Coronary artery (tissue), 2 donors: Measurements from ENCODE around the gene OR2T1.
"Not testable (repeated sequence)": the region's sequence is repeated elsewhere in the genome, so short reads cannot be mapped to it uniquely, and the experiment has no call there.

Experiments
- DNase-seq: peaks from one replicate; pipeline ENCODE4 v3.0.0-alpha.2; 2017; ENCODE audit warnings: low spot score
- H3K27ac ChIP-seq, 2 donors: fragments of 200-600 bp; sonication (generic); one replicate each; pipeline ENCODE4 v1.5.1; 2016 to 2019
- H3K4me3 ChIP-seq: fragments of 200-600 bp; sonication (generic); 2 replicates; pipeline ENCODE4 v1.5.1; 2016; ENCODE audit warnings: mild to moderate bottlenecking, moderate library complexity
- TF ChIP-seq, protein P1 (sequence below): fragments of 200-600 bp; sonication (generic); IDR thresholded peaks from one replicate; pipeline ENCODE4 v1.5.1; 2019; ENCODE audit warnings: antibody characterized with exemption

Gene OR2T1

DNA sequence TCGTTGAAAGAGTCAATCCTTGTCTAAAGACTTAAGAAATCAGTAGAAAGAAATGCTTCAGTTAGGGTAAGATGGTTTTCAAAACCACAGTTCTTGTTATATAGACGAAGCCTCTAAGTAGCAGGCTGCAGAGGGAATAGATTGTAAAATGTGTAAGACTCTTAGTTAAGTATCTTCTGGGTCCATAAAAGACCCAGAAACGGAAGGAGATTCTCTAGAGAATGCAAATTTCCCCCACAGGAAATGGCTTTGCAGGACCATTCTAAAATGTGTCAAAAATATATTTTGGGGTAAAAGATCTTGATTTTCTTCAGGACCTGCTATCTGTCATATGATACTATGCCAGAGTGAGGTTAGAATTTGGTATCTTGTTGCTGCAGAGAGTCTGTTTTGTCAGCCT, 13.4 kb downstream of the OR2T1 start:
- DNase-seq, result no peak
- TF ChIP-seq, protein P1, sequence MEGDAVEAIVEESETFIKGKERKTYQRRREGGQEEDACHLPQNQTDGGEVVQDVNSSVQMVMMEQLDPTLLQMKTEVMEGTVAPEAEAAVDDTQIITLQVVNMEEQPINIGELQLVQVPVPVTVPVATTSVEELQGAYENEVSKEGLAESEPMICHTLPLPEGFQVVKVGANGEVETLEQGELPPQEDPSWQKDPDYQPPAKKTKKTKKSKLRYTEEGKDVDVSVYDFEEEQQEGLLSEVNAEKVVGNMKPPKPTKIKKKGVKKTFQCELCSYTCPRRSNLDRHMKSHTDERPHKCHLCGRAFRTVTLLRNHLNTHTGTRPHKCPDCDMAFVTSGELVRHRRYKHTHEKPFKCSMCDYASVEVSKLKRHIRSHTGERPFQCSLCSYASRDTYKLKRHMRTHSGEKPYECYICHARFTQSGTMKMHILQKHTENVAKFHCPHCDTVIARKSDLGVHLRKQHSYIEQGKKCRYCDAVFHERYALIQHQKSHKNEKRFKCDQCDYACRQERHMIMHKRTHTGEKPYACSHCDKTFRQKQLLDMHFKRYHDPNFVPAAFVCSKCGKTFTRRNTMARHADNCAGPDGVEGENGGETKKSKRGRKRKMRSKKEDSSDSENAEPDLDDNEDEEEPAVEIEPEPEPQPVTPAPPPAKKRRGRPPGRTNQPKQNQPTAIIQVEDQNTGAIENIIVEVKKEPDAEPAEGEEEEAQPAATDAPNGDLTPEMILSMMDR, result no peak
- Histone ChIP-seq H3K4me3 (no peak overlapping the region), H3K27ac (no peak overlapping the region)

DNA sequence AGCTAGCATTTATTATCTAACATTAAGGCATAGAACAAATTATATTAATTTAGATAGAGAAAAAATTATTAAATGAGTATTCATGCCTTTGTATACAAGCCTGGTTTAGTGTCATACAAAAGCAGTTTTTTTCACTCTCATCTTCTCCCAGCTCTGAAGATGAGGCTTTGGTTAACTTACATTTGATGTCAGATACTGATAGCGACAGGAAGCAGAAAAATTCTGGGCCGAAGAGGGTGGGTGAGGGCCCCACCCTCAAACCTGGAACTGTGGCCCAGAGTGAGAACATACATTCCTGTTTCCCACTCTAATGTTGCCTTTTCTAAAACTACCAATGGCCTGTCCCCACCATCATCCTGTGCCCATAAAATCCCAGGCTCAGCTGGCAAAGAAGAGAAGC, 15.0 kb downstream of the OR2T1 start:
- Histone ChIP-seq H3K27ac (no peak overlapping the region), H3K4me3 (no peak overlapping the region)
- TF ChIP-seq, protein P1, result no peak
- DNase-seq, result no peak

DNA sequence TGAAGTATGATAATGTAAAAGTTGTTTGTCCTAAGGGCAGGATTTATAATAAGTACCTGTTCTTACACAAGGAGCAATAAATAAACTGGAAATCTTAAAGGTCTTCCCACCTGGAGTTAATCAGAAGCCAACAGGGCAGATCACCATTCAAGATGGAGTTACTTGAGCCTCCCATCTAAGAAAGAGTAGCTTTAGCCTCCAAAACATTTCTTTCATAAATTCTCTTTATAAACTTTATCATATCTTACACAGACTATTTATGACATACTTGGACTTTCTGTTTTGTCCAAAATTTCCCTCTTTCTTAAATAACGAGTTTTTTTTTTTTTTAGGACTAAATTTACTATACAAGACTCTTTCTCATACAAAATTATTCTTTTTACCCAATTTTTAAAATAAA, 18.5 kb downstream of the OR2T1 start:
- DNase-seq, result no peak
- TF ChIP-seq, protein P1, result no peak
- no peak overlapping the region for H3K4me3 ChIP-seq
- H3K27ac ChIP-seq, result no peak overlapping the region

DNA sequence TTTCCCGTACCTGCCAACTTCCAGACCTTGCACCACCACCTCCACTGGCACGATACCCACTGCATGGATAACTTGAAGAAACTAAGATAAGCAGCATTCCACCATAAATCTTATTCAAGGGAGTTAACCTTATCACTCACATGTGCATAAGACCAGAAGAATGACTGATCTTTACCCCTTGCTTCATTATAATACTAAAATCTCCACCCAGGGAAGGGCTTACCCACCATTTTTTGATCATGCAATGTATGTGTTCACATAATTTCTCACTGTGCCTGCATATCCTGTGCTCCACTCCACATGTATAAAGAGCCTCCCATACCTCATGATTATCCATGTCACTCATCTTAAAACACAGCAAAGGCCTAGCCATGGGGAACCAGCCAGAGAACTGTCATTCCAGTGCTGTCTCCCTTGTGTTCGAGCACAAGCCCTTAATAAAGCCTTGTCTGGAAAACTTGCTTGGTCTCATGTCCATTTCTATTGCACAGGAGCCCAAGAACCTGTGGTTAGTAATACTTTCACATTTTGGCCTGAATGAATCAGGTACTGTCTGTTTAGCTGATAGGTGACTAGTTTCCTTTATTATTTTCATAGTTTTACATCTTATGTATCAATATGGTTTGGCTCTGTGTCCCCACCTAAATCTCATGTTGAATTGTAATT, 24.8 kb downstream of the OR2T1 start:
- DNase-seq, H3K27ac ChIP-seq, H3K4me3 ChIP-seq: not testable (repeated sequence)

DNA sequence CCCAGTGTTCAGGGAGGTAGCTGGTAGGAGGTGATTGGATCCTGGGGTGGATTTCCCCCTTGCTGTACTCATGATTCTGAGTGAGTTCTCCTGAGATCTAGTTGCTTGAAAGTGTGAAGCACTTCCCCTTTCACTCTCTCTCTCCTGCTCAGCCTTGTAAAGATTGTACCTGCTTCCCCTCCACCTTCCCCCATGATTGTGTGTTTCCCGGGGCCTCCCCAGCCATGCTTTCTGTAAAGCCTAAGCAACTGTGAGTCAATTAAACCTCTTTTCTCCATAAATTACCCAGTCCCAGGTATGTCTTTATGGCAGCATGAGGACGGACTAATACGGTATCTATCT, 25.3 kb downstream of the OR2T1 start:
- H3K27ac ChIP-seq, DNase-seq: not testable (repeated sequence)

DNA sequence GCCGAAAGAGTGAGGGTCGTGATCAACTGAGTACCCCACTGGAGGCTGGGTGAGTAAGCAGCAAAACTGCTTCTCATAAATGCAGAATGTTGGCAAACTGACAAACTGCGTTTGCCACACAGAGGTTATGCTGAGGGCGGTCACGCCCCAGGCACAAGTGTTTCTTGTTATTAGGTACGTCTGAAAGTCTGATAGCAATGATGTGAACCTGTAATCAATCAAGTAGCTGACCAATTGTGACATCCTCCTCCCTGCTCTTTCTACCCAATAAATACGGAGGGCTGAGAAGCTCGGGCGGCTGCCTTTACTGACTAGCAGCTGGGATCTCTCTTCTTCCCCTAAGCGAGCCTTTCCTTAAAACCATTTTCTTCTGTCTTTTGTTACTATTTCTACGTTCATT, 28.8 kb downstream of the OR2T1 start:
- H3K27ac ChIP-seq, H3K4me3 ChIP-seq, DNase-seq: not testable (repeated sequence)

More for the DNA sequence above, 25.3 kb downstream of the OR2T1 start:
- not testable (repeated sequence) for H3K4me3 ChIP-seq

DNA sequence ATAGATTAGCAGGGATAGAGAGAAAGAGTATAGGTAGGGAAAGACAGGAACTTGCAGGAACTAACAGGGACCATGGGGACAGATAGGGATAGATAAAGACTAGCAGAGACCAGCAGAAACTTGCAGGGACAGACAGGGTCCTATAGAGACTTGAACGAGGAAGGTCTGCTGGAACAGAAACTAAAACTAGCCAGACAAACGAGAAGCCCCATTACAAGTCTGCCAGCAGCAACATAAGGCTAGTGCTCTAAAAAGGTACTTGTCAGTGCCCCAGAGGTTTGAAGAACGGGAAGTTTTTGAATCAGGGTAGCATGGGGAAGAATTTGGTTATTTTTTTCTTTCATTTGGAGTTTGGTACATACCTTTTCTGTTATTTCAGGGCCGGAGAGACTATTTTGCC, 29.4 kb downstream of the OR2T1 start:
- not testable (repeated sequence) for DNase-seq, H3K4me3 ChIP-seq, H3K27ac ChIP-seq

DNA sequence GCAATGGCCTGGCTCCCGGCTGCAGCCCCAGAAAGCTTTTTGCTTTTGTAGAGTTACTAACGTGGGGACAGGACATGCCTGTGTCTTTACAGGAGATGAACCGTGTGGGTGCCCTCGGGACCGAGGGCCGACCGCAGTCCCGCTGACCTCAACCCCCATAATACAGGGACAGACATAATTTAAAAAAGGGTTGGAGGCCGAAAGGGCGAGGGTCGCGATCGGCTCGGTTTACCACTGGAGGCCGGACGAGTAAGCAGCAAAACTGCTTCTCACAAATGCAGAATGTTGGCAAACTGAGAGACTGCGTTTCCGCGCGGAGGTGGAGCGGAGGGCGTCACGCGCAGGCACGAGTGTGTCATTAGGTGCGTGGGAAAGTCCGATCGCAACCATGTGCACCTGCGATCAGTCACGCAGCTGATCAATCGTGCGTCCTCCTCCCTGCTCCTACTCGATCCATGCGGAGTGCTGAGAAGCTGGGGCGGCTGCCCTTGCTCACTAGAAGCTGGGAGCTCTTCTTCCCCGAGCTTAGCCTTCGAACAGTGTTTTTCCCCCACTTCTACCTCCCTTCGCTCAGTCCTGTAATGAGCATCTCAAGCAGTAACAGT, 31.1 kb downstream of the OR2T1 start:
- H3K27ac ChIP-seq, H3K4me3 ChIP-seq, DNase-seq: not testable (repeated sequence)

DNA sequence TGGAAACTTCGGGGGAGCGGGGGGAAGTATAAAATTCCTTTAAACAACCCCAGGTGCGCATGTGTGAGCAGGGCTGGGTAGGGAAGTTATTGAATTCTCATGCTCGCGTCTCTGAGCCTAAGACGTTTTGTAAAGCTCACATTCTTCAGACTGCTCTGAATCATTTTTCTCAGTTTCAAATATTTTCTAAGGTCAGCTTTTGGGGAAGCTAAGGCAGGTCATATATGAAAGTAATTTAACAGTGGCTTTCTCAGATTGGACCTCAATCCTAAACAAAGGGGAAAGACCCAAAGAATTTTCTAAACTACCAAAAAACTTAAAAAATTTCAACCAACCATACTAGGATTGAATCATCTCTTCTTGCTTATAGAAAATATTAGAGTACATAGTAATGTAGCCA, 32.1 kb downstream of the OR2T1 start:
- H3K4me3 ChIP-seq, DNase-seq, H3K27ac ChIP-seq: not testable (repeated sequence)

DNA sequence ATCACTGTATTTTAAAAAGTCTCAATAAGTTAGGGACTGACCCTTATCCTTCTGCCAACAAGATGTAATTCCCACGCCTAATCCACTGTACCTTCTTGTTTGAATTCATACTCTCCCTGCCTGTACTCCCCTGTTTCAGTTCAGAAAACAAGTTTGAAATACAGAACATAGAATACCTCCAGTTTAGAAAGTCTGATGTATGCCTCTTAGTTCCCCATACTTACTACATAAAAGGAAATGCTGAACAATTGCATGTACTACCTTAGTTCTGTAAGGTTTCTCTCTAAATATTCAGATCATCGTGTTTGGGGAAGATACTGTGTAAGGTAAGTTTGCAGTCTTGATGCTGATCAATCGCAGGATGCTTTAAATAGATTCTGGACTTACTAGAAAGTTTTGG, 33.5 kb downstream of the OR2T1 start:
- not testable (repeated sequence) for DNase-seq, H3K27ac ChIP-seq, H3K4me3 ChIP-seq

DNA sequence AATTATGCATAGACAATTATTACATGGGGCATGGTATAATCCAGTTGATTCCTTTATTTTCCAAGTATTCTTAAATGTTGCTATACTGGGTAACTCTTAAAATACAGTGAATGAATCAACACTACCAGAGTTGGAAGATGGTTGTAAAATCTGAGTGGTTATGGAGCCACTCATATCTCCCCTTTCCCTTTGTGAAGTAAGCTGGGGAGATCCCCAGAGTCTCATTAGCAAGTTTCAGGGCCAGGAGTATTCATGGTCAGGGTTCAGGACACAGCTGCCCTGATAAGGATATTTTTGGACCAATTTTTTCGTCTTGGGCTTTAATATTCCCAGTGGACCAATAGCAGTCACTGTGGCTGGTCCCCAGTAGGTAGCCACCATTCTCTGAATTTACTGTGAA, 35.8 kb downstream of the OR2T1 start:
- H3K4me3 ChIP-seq, H3K27ac ChIP-seq, DNase-seq: not testable (repeated sequence)

DNA sequence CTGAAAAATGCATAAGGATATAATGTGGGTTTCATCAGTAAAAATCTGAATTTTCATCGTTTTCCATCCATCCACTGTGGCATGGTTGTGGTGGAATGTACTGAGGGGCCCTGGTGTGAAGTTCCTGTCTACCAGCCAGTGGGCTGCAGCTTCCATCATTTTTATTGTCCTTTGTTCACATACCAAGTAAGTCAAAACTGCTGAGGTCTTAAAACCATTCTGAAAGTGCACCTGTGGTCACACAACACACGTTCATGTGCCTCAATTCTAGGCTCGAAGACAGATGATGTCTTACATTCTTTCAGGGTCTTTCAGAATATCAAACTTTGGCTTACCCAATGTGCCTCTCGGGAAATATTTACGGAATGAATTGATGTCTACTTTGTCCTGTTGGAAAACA, 36.4 kb downstream of the OR2T1 start:
- DNase-seq, H3K27ac ChIP-seq, H3K4me3 ChIP-seq: not testable (repeated sequence)

DNA sequence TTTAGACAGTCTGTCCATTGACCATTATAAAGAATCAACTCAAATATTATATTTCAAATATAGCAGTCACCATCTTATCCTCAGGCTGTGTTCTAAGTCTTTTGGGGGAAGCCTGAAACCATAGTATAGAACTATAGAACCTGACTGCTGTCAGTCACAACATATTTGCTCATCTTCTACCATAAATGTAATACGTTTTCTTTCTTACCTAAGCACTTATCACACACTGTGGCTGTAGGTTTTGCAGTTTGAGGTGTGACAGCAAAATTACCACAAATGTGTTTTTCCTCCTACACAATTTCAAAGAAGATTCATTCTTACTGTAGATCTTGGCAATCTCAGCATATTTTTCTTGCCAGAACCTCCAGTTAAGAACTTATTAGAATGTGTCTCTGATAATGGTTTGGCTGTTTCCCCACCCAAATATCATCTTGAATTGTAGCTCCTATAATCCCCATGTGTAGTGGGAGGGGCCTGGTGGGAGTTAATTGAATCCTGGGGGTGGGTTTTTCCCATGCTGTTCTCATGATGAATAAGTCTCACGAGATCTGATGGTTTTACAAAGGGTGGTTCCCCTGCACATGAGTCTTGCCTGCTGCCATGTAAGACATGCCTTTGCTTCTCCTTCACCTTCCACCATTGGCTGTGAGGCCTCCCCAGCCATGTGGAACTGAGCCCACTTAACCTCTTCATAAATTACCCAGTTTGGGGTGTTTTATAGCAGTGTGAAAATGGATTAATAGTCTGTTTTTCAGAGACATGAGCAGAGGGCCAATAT, 39.8 kb downstream of the OR2T1 start:
- not testable (repeated sequence) for DNase-seq, H3K27ac ChIP-seq, H3K4me3 ChIP-seq

DNA sequence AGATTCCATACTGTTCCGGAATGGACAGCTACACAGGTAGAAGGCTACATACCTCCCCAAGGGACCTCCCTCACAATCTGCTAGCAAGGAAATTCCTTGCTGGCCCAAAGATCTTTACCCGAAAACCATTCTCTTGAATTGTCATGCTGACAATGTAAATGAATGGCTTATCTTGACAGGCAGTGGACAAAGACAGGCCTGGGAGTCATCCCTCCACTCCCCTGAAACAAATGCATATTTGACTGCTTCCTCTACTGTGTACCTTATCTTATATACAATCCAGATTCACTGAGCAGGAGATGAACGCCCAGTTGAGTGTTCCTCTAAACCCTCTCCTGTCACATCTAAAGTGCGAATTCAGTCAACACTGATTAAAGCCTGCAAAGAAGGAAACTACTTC, 41.8 kb downstream of the OR2T1 start:
- H3K4me3 ChIP-seq, DNase-seq, H3K27ac ChIP-seq: not testable (repeated sequence)

DNA sequence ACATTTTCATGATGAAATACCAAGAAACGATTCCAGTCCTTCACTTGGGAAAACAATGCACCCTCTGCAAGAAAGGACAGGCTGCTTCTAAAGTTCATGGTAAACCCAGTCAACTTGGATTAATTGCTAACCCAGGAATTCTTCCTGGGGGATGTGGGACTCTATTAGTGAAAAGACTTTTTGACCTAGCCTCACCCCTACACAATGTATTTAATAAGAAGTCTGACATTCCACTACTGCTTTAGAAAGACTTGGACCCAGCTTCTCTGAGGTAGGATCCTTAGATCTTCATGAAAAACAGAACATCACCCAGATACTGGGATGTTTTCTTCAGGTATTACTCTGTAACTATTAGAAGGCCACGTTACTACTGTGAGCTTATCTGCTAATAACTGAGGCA, 42.6 kb downstream of the OR2T1 start, which contains the start of gene OR2T2:
Gene OR2T2 (plus strand): TSS at position 239 of the 400 bp plus-strand sequence. CDS start 7,161 bp downstream, outside the sequence.
- DNase-seq, H3K27ac ChIP-seq, H3K4me3 ChIP-seq: not testable (repeated sequence)
